Measurements from ENCODE around the gene KRT84. TPM values are rescaled to one million over a fixed set of nuclear protein-coding genes. Genes with fewer than 3 reads are reported as not detected.

The KRT84 gene
- total RNA-seq, 1 donor from 2014 or later = not detected

DNA sequence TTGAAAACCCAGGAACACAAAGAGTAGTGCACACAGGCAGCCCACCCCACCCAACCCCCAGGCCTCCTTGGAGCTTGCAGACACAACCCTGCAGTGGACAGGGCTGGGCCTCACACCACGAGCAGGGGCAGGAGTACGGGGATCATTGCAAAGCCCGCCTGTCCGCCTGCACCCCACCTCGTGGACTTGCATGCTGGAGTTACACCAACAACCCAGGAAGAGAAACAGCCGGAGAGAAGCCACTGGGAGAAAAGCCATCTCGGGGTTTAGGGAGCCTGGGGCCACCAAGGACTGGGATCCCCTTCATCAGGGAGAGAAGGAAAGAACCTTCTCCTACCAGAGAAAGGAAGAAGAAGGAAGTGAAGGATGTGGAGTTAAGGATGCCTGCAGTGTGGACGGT lies 8.2 kb downstream of the KRT84 start:
- TF ChIP-seq, protein P1, sequence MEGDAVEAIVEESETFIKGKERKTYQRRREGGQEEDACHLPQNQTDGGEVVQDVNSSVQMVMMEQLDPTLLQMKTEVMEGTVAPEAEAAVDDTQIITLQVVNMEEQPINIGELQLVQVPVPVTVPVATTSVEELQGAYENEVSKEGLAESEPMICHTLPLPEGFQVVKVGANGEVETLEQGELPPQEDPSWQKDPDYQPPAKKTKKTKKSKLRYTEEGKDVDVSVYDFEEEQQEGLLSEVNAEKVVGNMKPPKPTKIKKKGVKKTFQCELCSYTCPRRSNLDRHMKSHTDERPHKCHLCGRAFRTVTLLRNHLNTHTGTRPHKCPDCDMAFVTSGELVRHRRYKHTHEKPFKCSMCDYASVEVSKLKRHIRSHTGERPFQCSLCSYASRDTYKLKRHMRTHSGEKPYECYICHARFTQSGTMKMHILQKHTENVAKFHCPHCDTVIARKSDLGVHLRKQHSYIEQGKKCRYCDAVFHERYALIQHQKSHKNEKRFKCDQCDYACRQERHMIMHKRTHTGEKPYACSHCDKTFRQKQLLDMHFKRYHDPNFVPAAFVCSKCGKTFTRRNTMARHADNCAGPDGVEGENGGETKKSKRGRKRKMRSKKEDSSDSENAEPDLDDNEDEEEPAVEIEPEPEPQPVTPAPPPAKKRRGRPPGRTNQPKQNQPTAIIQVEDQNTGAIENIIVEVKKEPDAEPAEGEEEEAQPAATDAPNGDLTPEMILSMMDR (IDR thresholded peaks at IDR 0.05) = no peak
- H3K36me3 ChIP-seq = no peaks in the 10 kb centered on the region
- peaks cover 8% of the 10 kb centered on the region for H3K27me3 ChIP-seq (ENCODE audit: low read depth)
- no peak for ATAC-seq
- intact Hi-C loops (cut with DNase I) = no loop called here
- no peaks in the 10 kb centered on the region for H3K9me3 ChIP-seq
- no peak overlapping the region for H3K27ac ChIP-seq
- H3K4me3 ChIP-seq = no peak overlapping the region
- H3K4me1 ChIP-seq = no peaks in the 10 kb centered on the region
- DNase-seq = no peak

DNA sequence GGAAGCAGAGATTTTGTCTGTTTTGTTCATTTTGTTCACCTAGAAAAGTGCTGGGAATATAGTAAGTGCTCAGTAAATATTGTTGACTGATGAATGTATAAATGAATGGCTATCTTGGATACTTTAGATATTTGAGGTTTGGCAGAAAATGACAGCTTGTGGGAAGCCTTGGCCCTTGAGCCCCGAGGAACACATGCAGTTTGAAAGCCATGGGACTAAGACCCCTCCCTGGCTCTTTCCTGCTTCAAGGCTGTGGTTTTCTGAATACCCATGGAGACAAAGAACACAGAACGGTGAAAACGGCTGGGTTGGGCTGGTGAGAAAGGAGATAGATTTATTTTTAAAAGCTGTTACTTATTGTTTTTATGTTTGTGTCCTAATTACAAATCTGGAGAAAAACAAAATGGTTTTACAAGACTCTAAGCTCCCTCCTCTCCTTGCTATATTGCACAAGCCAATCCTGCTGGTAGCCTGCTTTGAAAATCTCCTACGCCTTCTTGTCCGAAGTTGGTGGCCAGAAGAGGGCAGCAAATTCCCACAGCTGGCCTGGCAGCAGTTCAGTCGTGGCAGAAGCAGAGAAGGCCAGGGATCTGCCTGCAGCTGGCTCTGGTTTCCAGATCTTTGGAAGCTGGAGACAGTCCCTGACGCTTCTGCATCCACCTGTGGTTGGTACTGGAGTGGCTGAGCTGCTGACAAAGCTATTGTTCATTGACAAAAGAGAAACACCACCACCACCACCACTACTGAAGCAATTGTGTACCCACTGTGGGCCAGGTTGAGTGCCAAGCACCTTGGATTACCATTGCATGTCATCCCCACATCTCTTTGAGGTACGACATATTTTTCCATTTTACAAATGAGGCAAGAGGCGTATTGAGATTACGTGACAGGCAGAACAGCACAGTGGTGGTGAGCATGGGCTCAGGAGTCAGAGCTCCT lies 13.0 kb downstream of the KRT84 start:
- Histone ChIP-seq H3K27ac (peak overlapping the region; percentile 72), H3K4me1 (no peaks in the 10 kb centered on the region), H3K27me3 (ENCODE audit: low read depth) (peaks cover 4% of the 10 kb centered on the region), H3K4me3 (no peak overlapping the region), H3K9me3 (no peaks in the 10 kb centered on the region), H3K36me3 (no peaks in the 10 kb centered on the region)
- TF ChIP-seq, protein P1 (IDR thresholded peaks at IDR 0.05) = peak; percentile 83
- intact Hi-C loops (cut with DNase I) = no loop called here
- DNase-seq (peak; percentile 80), ATAC-seq (peak; percentile 82 to 87)

DNA sequence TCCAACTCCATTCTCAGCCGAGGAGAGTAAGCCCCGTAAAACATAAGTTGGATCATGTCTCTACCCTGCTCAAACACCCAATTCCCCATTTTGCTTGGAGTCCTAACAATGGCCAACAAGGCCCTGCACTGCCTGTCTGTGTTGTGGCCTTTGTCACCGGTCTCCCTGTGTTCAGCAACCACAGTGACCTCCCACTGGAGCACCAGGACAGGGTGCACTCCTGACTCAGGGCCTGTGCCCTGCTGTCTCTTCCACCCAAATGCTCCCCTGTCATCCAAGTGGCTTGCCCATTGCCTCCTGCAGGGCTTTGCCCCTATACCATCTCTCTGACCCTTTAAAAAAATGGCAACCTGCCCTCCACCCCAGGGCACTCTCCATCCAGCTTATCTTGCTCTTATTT lies 13.7 kb downstream of the KRT84 start:
- TF ChIP-seq, protein P1 (IDR thresholded peaks at IDR 0.05) = no peak
- intact Hi-C loops (cut with DNase I) = no loop called here
- no peaks in the 10 kb centered on the region for H3K4me1 ChIP-seq
- peak overlapping the region; percentile 72 for H3K27ac ChIP-seq
- no peaks in the 10 kb centered on the region for H3K9me3 ChIP-seq
- peaks cover 4% of the 10 kb centered on the region for H3K27me3 ChIP-seq (ENCODE audit: low read depth)
- DNase-seq (no peak), ATAC-seq (no peak)
- H3K36me3 ChIP-seq = no peaks in the 10 kb centered on the region
- no peak overlapping the region for H3K4me3 ChIP-seq

- Histone ChIP-seq H3K27ac (peak overlapping the region; percentile 72), H3K36me3 (no peaks in the 10 kb centered on the region), H3K4me3 (no peak overlapping the region), H3K4me1 (no peaks in the 10 kb centered on the region), H3K27me3 (ENCODE audit: low read depth) (peaks cover 4% of the 10 kb centered on the region), H3K9me3 (no peaks in the 10 kb centered on the region)
- TF ChIP-seq, protein P1 (IDR thresholded peaks at IDR 0.05) = no peak
- no peak for DNase-seq
- intact Hi-C loops (cut with DNase I) = no loop called here
- peak; percentile 31 to 55 for ATAC-seq
Observed at GRCh38 chr12:52370926-52371608, 14.4 kb downstream of the KRT84 start.

GRCh38 chr12:52369809-52370208 lies 15.6 kb downstream of the KRT84 start:
- H3K4me1 ChIP-seq = no peaks in the 10 kb centered on the region
- ATAC-seq (no peak), DNase-seq (no peak)
- H3K4me3 ChIP-seq = no peak overlapping the region
- intact Hi-C loops (cut with DNase I) = no loop called here
- peaks cover 4% of the 10 kb centered on the region for H3K27me3 ChIP-seq (ENCODE audit: low read depth)
- TF ChIP-seq, protein P1 (IDR thresholded peaks at IDR 0.05) = no peak
- no peaks in the 10 kb centered on the region for H3K36me3 ChIP-seq
- no peak overlapping the region for H3K27ac ChIP-seq
- no peaks in the 10 kb centered on the region for H3K9me3 ChIP-seq

Measured in lower lobe of right lung (tissue), 2 donors.